Keratinocyte (primary cell): ENCODE results near the gene ALOX5. TPM values are rescaled to one million over a fixed set of nuclear protein-coding genes. Genes with fewer than 3 reads are reported as not detected.
"Not testable (repeated sequence)": the region's sequence is repeated elsewhere in the genome, so short reads cannot be mapped to it uniquely, and the experiment has no call there.

Experiments used
- DNase-seq: peaks from one replicate; pipeline ENCODE4 v3.0.0-alpha.2; 2011; ENCODE audit warnings: low read depth, missing footprints, low spot score
- FAIRE-seq: peaks from 2 replicates; lab custom pipeline; 2011; peaks lifted over from hg19 to GRCh38; lab: Jason Lieb, UNC
- H2AFZ ChIP-seq: 2 replicates; pipeline ENCODE4 v1.6.0; 2012; ENCODE audit warnings: low read length, control low read depth, inconsistent platforms; ENCODE audit not compliant: control insufficient read depth
- H3K27ac ChIP-seq: 2 replicates; pipeline ENCODE4 v1.5.1; 2011; ENCODE audit warnings: low read length; ENCODE audit not compliant: control insufficient read depth, insufficient read depth
- H3K27me3 ChIP-seq: 3 replicates; pipeline ENCODE4 v1.6.0; 2011; ENCODE audit warnings: low read length; ENCODE audit not compliant: control insufficient read depth, insufficient read depth; ENCODE audit errors: extremely low read depth
- H3K36me3 ChIP-seq, 2 experiments: 2 replicates in 1 of 2; 3 replicates in 1 of 2; pipeline ENCODE4 v1.5.1; 2011; ENCODE audit warnings: low read length in 2 of 2, mild to moderate bottlenecking in 1 of 2; ENCODE audit not compliant: control insufficient read depth in 2 of 2, insufficient read depth in 2 of 2; ENCODE audit errors: extremely low read depth in 1 of 2
- H3K4me1 ChIP-seq: 3 replicates; pipeline ENCODE4 v1.5.1; 2011; ENCODE audit warnings: low read length; ENCODE audit not compliant: control insufficient read depth, insufficient read depth; ENCODE audit errors: extremely low read depth
- H3K4me2 ChIP-seq: 3 replicates; pipeline ENCODE4 v1.6.0; 2011; ENCODE audit warnings: low read depth, low read length; ENCODE audit not compliant: control insufficient read depth, insufficient read depth; ENCODE audit errors: extremely low read depth
- H3K4me3 ChIP-seq, 3 experiments: fragments of 200-600 bp in 1 of 3; sonication (generic) in 1 of 3; 2 replicates in 2 of 3; 3 replicates in 1 of 3; pipeline ENCODE4 v1.5.1; 2011 to 2016; ENCODE audit warnings: low read length in 3 of 3, mild to moderate bottlenecking in 3 of 3, control low read depth in 2 of 3, inconsistent platforms in 1 of 3, low read depth in 1 of 3, mixed read lengths in 1 of 3, mixed run types in 1 of 3, moderate library complexity in 1 of 3; ENCODE audit not compliant: control insufficient read depth in 2 of 3, insufficient read depth in 2 of 3; ENCODE audit errors: extremely low read depth in 1 of 3
- H3K79me2 ChIP-seq: 2 replicates; pipeline ENCODE4 v1.6.0; 2012; ENCODE audit warnings: low read length; ENCODE audit not compliant: control insufficient read depth, insufficient read depth
- H3K9ac ChIP-seq: 3 replicates; pipeline ENCODE4 v1.6.0; 2011; ENCODE audit warnings: low read length; ENCODE audit not compliant: control insufficient read depth, insufficient read depth; ENCODE audit errors: extremely low read depth
- H3K9me1 ChIP-seq: 3 replicates; pipeline ENCODE4 v1.6.0; 2011; ENCODE audit warnings: low read length; ENCODE audit not compliant: control insufficient read depth, insufficient read depth; ENCODE audit errors: extremely low read depth
- H3K9me3 ChIP-seq: 2 replicates; pipeline ENCODE4 v1.5.1; 2012; ENCODE audit warnings: low read depth, low read length; ENCODE audit not compliant: control insufficient read depth
- H4K20me1 ChIP-seq: 3 replicates; pipeline ENCODE4 v1.6.0; 2011; ENCODE audit warnings: low read length; ENCODE audit not compliant: control insufficient read depth, insufficient read depth; ENCODE audit errors: extremely low read depth
- EZH2 ChIP-seq: IDR thresholded peaks from one replicate; pipeline ENCODE4 v1.6.1; 2012; ENCODE audit warnings: inconsistent platforms, mild to moderate bottlenecking, low read length, moderate library complexity
- dilution Hi-C: fragments of 300-500 bp; cut with MboI; formaldehyde crosslinking; loops from one replicate; pipeline ENCODE4 v1.7.0; 2020; ENCODE audit warnings: low sequenced_read_pairs; ENCODE audit not compliant: extremely low pct_ligation_motif_present
- polyA plus RNA-seq, 5 experiments: library from polyadenylated mRNA; depleted of rRNA in 3 of 5; stranded (reverse) in 3 of 5; stranded (forward) in 1 of 5; unstranded in 1 of 5; fragments of >200 nt; gene quantifications; 1 replicate in 1 of 5; 2 replicates in 3 of 5; 3 replicates in 1 of 5; pipeline versions ENCODE4 v1.2.1 to v1.2.3, GENCODE V29; 2011 to 2012; ENCODE audit warnings: missing spikeins in 2 of 5, low read depth in 1 of 5, low replicate concordance in 1 of 5
- TF ChIP-seq, protein P1 (sequence below), 3 experiments: IDR thresholded peaks in 1 of 3; conservative IDR thresholded peaks in 1 of 3; optimal IDR thresholded peaks in 1 of 3; 2 replicates in 2 of 3; 3 replicates in 1 of 3; pipeline versions ENCODE3 to v1.5.1; 2011; ENCODE audit warnings: low read length in 3 of 3, mild to moderate bottlenecking in 3 of 3, moderate library complexity in 2 of 3, control low read depth in 1 of 3, inconsistent platforms in 1 of 3; ENCODE audit not compliant: insufficient read depth in 2 of 3; ENCODE audit errors: extremely low read depth in 1 of 3

ALOX5 gene
- polyA plus RNA-seq, 1 donor (not counting 4 experiments of a cell fraction or from before 2014, with no cell fraction given): not detected

GRCh38 chr10:45407542-45407941 lies 33.5 kb downstream of the ALOX5 start:
- Histone ChIP-seq H3K9ac (no peak overlapping the region), H4K20me1 (no peaks in the 10 kb centered on the region), H3K27me3 (no peaks in the 10 kb centered on the region), H3K27ac (no peak overlapping the region), H3K4me2 (no peak overlapping the region), H3K79me2 (no peaks in the 10 kb centered on the region), H3K4me1 (no peaks in the 10 kb centered on the region), H3K9me1 (no peaks in the 10 kb centered on the region), H3K4me3 (no peak overlapping the region), H2AFZ (no peak overlapping the region), H3K9me3 (no peaks in the 10 kb centered on the region), H3K36me3 (no peaks in the 10 kb centered on the region)
- DNase-seq: no peak
- no peak for TF ChIP-seq EZH2
- TF ChIP-seq, protein P1, sequence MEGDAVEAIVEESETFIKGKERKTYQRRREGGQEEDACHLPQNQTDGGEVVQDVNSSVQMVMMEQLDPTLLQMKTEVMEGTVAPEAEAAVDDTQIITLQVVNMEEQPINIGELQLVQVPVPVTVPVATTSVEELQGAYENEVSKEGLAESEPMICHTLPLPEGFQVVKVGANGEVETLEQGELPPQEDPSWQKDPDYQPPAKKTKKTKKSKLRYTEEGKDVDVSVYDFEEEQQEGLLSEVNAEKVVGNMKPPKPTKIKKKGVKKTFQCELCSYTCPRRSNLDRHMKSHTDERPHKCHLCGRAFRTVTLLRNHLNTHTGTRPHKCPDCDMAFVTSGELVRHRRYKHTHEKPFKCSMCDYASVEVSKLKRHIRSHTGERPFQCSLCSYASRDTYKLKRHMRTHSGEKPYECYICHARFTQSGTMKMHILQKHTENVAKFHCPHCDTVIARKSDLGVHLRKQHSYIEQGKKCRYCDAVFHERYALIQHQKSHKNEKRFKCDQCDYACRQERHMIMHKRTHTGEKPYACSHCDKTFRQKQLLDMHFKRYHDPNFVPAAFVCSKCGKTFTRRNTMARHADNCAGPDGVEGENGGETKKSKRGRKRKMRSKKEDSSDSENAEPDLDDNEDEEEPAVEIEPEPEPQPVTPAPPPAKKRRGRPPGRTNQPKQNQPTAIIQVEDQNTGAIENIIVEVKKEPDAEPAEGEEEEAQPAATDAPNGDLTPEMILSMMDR (optimal IDR thresholded peaks at IDR 0.05 in 1 of 3, IDR thresholded peaks at IDR 0.05 in 1 of 3, conservative IDR thresholded peaks at IDR 0.05 in 1 of 3; ENCODE audit: extremely low read depth in 1 of 3, insufficient read depth in 2 of 3, low read length in 3 of 3): no peak
- no peak for FAIRE-seq
- dilution Hi-C loops: no loop called here

DNA sequence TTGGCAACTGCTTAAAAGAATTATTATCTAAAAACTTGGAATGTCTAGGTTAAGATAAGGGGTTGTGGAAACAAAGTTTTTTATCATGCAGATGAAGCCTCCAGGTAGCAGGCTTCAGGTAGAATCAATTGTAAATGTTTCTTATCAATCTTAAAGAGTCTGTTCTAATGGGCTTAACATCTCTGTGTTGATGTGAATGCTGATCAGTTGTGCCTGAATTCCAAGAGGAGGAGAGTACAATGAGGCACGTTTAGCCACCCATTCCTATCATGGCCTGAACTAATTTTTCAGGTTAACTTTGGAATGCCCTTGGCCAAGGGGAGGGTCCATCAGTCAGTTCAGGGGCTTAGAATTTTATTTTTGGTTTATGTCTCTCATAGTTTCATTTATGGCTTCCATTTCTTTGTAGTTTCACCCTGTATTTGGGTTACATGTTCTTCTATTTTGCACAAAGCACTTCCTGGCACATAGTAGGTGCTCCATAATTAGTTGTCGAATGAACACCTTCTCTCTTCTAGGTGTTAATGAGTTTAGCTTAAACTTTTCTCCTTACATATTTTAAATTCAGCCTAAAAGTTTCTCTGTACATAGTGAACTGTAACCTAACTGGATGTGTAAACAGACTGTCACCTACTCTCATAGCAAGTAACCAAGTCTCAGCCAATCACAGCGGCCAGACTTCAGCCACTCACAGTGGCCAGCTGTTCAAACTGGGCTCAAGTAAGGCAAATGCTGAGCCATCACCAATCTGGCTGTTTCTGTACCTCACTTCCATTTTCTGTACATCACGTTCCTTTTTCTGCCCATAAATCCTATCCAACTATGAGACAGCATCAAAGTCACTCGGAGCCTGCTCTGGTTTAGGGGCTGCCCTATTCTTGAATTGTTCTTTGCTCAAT lies 34.7 kb downstream of the ALOX5 start:
- Histone ChIP-seq H3K27me3 (no peaks in the 10 kb centered on the region), H3K27ac (no peak overlapping the region), H3K9me1 (no peaks in the 10 kb centered on the region), H2AFZ (no peak overlapping the region), H4K20me1 (no peaks in the 10 kb centered on the region), H3K9me3 (no peaks in the 10 kb centered on the region), H3K4me3 (no peak overlapping the region), H3K79me2 (no peaks in the 10 kb centered on the region), H3K4me1 (no peaks in the 10 kb centered on the region), H3K36me3 (no peaks in the 10 kb centered on the region), H3K4me2 (no peak overlapping the region), H3K9ac (no peak overlapping the region)
- no peak for DNase-seq
- no peak for FAIRE-seq
- dilution Hi-C loops: no loop called here
- TF ChIP-seq EZH2: no peak
- TF ChIP-seq, protein P1 (optimal IDR thresholded peaks at IDR 0.05 in 1 of 3, IDR thresholded peaks at IDR 0.05 in 1 of 3, conservative IDR thresholded peaks at IDR 0.05 in 1 of 3; ENCODE audit: extremely low read depth in 1 of 3, insufficient read depth in 2 of 3, low read length in 3 of 3): no peak

DNA sequence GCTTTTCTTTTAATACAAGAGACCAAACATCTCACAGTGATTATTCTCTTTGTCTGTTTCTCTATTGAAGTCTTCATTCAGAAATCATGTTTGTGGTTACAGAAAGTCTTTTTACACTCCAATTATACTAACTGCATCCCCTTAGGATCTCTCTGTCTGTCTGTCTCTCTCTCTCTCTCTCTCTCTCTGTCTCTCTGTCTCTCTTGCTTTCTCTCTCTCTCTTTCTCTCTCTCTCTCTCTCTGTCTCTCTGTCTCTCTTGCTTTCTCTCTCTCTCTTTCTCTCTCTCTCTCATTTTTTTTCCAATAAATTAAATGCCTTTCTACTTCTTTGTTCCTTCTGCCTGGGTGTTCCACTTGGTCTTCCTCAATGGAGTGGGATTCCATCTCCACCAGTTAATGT lies 35.3 kb downstream of the ALOX5 start:
- H3K27me3 ChIP-seq, DNase-seq, H3K27ac ChIP-seq, H3K36me3 ChIP-seq, H3K4me1 ChIP-seq, H2AFZ ChIP-seq, H3K4me2 ChIP-seq, dilution Hi-C loops, H3K9ac ChIP-seq, H4K20me1 ChIP-seq, H3K79me2 ChIP-seq, H3K4me3 ChIP-seq, H3K9me3 ChIP-seq, FAIRE-seq, H3K9me1 ChIP-seq: not testable (repeated sequence)
